ENCODE data around the gene FTSJ1.
A peak's percentile ranks its signal among the peaks of the same experiment; 100 is the strongest.

The FTSJ1 gene

GRCh38 chrX:48530736-48531135 lies 54.7 kb downstream of the FTSJ1 start:
- no peak for DNase-seq (ENCODE audit: low spot score)

DNA sequence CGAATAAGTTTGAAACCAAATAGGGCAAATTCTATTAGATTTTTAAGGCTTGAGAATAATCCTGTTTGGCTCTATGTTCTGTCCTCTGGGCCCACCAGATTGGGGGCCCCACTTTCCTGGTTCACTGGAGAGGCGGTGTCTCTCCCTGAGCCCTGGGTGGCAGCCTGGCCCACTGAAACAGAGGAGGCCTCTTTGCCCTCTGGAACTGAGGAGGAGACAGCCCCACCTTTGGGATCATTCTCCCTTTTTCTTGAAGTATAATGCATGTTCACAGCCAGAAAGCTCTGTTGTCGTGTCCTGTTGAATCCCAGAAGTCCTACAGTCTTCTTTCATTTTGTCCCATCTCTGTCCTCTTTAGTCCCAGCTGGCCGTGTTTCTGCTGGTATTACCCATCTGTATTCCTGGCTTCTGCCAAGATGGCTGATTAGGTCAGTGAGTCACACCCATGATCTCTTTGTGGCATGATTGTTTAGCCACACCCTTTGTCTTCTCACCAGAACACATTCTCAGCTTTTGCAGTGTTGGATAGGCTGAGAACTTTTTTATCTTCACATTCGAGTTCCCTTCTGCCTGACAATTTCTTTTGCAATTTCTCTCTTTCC lies 55.5 kb downstream of the FTSJ1 start:
- DNase-seq (ENCODE audit: low spot score), result peak; percentile 68

DNA sequence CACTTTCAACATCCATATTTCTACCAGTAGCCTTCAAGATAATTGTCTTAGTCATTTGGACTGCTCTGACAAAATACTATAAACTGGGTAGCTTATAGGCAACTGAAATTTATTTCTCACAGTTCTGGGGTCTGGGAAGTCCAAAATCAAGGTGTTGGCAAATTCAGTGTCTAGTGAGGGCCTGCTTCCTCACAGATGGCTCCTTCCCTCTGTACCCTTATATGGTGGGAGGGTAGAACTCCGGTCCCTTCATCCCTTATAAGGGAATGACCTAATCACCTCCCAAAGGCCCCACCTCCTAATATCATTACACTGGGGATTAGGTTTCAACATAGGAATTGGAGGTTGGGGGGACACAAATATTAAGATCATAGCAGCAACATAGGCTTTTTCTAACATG lies 56.2 kb downstream of the FTSJ1 start:
- DNase-seq (ENCODE audit: low spot score), result no peak

- no peak for DNase-seq (ENCODE audit: low spot score)
Observed at GRCh38 chrX:48533165-48533564, 57.2 kb downstream of the FTSJ1 start.
